HG03354 (cell line): ENCODE data around the gene GALNT9.
"Not testable (repeated sequence)": the region's sequence is repeated elsewhere in the genome, so short reads cannot be mapped to it uniquely, and the experiment has no call there.

Experiments
- ATAC-seq: cut with Tn5 transposase; IDR thresholded peaks from one replicate; pipeline ENCODE4 v1.9.1; 2021; ENCODE audit warnings: mild to moderate bottlenecking; ENCODE audit not compliant: unreplicated experiment, poor library complexity, severe bottlenecking

The GALNT9 gene

DNA sequence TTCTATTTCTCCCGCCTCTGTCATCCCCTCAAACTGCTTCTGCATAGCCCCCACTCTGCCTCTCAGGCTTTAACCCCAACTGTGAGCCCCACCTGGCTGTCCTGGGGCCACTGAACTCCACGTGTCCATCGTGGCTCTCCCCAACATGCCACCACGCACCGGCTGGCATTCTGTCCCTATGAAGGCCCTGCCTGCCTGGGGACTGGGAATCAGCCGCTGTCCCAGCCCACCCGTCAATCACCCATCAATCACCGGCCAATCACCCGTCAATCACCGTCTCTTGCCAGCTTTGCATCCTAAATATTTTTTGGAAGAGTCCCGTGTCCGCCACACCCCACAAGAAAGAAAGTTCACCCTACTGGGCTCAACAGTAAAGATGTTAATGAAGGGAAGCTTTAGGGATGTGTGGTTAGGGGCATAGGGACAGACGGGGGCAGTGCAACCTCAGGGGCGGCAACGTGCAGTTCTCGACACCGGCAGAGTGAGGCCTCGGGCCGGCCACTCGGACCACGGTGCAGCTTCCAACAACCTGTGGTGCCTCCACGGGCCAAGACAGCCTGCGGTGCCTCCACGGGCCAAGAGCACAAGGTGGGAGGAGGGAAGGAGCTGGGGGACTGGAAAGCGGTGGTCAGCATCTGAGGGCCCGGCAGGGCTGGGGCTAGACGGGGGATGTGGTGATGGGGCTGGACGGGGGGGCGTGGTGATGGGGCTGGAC, 85.6 kb downstream of the GALNT9 start:
- no peak for ATAC-seq

GRCh38 chr12:132243171-132243570, 86.2 kb downstream of the GALNT9 start:
- ATAC-seq, result not testable (repeated sequence)

- not testable (repeated sequence) for ATAC-seq
These were observed 88.8 kb downstream of the GALNT9 start for GRCh38 chr12:132240669-132241007.

DNA sequence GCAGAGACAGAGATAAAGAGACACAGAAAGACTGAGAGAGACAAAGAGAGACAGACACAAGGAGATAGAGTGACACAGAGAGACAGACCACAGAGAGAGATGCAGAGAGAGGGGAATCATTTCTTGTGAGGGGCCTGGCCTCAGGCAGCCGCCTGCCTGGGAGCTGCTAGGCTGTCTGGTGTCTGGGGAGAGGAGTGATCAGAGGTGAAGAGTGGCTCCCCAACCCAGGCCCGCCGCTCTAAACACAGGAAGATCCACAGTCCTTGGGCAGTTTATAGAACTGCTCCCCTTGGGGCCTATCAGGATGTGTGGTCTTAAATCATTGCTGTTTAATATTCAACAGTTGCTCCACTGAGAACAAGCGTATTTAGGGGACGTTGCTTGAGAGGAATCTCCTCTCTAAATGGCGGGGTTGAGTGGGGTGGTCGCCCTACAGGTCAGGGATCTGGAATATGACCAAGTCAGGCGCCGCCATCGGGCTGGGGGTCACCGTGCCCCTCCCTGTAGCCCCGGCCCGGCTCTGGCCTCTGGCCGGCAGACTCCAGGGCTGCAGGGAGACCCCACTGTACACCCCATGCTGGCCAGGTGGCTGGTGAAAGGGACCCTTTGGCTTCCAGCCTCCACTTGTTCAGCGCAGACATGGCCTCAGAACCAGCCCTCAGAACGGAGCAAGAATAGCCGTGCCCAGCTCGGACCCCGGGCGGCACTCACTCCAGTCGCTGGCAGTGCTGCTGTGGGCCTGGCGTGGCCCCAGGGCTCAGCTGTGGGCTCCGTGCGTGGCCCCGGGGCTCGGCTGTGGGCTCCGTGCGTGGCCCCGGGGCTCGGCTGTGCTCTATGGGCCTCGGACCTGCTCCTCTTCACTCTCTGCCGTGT, 89.4 kb downstream of the GALNT9 start:
- no peak for ATAC-seq

DNA sequence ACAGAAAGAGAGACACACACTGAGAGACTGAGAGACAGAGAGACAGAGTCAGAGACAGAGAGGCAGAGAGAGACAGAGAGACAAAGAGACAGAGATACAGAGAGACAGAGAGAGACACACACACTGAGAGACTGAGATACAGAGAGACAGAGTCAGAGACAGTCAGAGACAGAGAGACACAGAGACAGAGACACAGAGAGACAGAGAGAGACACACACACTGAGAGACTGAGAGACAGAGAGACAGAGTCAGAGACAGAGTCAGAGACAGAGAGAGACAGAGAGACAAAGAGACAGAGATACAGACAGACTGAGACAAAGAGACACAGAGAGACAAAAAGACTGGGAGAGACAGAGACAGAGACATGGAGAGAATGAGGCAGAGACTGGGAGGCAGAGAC, 90.0 kb downstream of the GALNT9 start:
- no peak for ATAC-seq

DNA sequence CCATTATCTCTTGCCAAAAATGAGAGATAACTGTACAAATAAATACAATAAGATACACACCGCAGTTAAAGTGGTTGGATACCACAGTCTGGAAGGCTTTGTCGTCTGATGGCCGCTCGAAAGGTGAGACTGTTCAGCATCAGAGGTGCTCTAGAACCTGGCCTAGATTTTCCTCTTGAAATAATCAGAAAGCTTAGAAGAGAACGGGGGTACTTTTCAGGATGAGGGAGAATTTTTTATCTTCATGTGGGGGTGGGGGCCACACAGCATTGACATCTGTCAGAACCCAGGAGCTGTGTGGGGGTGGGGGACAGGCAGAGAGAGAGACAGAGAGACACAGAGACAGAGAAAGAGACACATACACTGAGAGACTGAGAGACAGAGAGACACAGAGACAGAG, 90.5 kb downstream of the GALNT9 start:
- no peak for ATAC-seq

DNA sequence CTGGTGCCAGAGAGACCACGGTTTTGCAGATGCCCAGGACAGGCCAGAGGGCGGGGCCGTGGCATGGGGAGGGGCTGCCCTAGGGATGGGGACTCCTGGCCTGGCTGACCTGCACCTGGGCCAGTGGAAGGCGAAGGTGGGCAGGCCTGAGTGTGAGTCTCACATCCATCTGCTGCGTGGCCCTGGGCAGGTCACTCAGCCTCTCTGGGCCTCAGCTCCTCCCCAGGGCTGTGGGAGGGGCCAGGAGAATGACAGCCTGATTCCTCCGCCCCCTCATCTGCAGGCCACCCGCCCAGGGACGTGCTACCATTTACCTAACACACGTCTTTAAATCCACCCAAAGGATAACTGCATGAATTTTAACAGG, 90.9 kb downstream of the GALNT9 start:
- no peak for ATAC-seq

- no peak for ATAC-seq
These were observed 91.5 kb downstream of the GALNT9 start for GRCh38 chr12:132237772-132238487.

- ATAC-seq, result no peak
These were observed 92.2 kb downstream of the GALNT9 start for GRCh38 chr12:132236930-132237771.

DNA sequence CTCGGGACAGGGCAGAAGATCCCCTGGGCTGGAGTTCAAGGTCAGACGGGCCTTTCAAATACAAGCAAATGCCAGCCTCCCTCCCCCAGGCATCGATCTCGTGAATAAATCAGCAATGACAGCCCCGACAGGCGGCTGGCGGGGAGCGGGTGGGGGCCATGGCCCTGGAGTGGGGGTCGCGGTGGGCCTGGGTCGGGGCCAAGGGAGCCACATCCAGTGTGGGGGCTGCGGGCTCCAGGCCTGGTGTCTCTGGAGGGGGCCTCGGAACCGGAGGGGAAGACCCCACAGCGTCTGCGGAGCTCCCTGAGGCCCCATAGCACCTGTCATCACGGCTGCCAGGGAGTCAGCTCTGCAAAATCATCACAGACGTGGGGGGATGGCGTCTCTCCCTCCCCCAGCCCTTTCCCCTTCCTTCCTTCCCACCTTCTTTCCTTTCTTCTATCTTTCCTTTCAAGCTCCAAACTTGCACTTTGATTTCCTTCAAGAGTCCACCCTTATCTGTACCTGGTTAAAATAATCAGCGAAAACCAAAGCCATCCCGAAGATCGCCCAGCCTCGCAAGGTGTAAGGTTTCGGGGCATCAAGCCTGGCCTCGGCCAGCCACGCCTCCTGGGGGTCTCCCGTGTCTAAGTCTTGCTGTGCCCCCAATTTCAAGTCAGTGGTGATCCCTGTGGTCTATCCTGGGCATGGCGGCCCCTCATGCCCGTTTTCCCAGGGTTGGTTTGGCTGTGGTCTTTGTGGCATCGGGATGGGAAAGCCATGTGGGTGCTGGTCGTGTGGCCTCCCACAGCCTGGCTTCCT, 93.1 kb downstream of the GALNT9 start:
- no peak for ATAC-seq

GRCh38 chr12:132235116-132235820, 94.1 kb downstream of the GALNT9 start:
- ATAC-seq, result no peak

DNA sequence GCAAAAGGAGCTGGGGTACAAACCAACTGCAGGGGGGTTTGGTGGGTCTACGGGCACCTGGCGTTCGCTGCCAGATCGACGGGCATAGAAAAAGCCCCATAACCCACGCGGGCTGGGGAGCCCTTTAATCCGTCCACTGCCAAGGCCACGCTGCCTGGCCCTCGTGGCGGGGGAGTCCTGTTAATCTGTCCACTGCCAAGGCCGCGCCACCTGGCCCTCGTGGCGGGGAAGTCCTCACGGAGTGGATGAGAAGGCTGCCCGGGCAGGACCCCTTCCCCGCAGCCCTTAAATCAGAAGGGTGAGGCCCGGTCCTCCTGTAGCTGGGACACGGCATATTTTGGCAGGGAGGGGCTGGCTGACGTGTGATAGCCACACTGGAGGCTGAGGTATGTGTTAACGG, 99.0 kb downstream of the GALNT9 start:
- ATAC-seq, result no peak

- no peak for ATAC-seq
These were observed 99.5 kb downstream of the GALNT9 start for GRCh38 chr12:132229926-132230325.

- no peak for ATAC-seq
These were observed 100.1 kb downstream of the GALNT9 start for GRCh38 chr12:132229193-132229760.

GRCh38 chr12:132228476-132229192, 100.8 kb downstream of the GALNT9 start:
- ATAC-seq, result no peak

GRCh38 chr12:132227782-132228475, 101.5 kb downstream of the GALNT9 start:
- no peak for ATAC-seq

- no peak for ATAC-seq
These were observed 102.3 kb downstream of the GALNT9 start for GRCh38 chr12:132227118-132227517.
